Measurements from ENCODE around the gene PPFIA2.

The PPFIA2 gene

GRCh38 chr12:81378601-81379285, 380.4 kb downstream of the PPFIA2 start:
- H3K27ac ChIP-seq: no peak overlapping the region
- no peak for TF ChIP-seq CTCF (conservative IDR thresholded peaks at IDR 0.05)

DNA sequence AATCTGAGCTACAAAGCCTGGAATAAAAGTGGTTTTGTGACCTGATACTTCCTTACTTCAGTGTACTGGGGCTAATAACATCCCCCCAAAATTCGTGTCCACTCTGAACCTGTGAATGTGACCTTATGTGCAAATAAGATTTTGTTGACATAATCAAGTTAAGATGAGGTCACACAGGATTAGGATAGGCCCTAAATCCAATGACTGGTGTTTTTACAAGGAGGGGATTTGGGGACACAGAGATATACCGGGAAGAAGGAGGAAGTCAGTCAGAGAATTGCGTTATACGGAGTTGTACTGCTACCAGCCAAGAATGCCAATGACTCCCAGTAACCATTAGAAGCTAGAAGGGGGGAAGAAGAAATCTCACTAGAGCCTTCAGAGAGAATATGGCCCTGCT, 381.4 kb downstream of the PPFIA2 start:
- H3K27ac ChIP-seq: no peak overlapping the region; the same call in 1 of the 2 replicates
- TF ChIP-seq CTCF (conservative IDR thresholded peaks at IDR 0.05): no peak
- no peak for TF ChIP-seq ZFX (IDR thresholded peaks at IDR 0.05)

DNA sequence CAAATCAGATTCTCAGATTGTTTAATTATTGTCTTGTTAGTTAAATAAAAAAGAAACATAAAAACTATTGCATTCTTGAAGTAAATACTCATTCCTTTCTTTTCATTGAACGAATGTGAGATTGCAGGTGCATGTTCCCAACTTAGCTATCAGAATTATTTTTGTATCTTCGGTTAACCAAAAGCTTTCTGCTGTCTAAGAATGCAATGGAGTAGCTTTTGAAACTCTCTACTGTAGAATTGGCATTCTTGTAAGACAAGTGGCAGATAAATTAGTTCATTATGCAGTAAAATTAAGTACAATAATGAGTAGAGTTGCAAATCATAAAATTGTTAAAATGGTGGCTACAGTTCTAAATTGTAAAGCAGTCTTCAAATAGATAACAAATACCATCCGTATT, 383.2 kb downstream of the PPFIA2 start:
- TF ChIP-seq CTCF (conservative IDR thresholded peaks at IDR 0.05): no peak
- no peak for TF ChIP-seq ZFX (IDR thresholded peaks at IDR 0.05)
- H3K27ac ChIP-seq: no peak overlapping the region

GRCh38 chr12:81370456-81370855, 388.7 kb downstream of the PPFIA2 start:
- TF ChIP-seq CTCF (conservative IDR thresholded peaks at IDR 0.05): no peak
- no peak for TF ChIP-seq ZFX (IDR thresholded peaks at IDR 0.05)
- H3K27ac ChIP-seq: no peak overlapping the region

DNA sequence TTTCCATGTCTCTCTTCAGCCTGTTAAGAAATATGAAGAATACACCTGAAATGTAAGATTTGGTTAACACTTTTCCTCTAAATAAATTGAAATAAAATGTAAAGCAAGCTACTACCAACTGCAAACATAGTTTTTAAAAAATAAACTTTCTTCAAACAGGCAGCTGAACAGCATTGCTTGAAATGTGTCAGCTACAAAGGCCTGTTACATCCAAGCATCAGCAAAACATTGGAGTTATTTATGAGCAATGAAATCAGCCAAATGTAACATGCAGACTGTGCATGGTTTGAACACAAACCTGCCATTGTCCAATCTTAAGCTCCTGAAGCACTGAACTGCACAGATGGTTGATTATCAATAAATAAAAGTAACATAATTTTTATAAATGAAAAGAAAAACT, 390.0 kb downstream of the PPFIA2 start:
- no peak overlapping the region for H3K27ac ChIP-seq
- TF ChIP-seq ZFX (IDR thresholded peaks at IDR 0.05) (no peak), CTCF (conservative IDR thresholded peaks at IDR 0.05) (no peak)

GRCh38 chr12:81365284-81365683, 393.9 kb downstream of the PPFIA2 start:
- TF ChIP-seq CTCF (conservative IDR thresholded peaks at IDR 0.05) (no peak), ZFX (IDR thresholded peaks at IDR 0.05) (no peak)
- no peak overlapping the region for H3K27ac ChIP-seq

GRCh38 chr12:81360916-81361315, 398.2 kb downstream of the PPFIA2 start:
- H3K27ac ChIP-seq: no peak overlapping the region
- TF ChIP-seq ZFX (IDR thresholded peaks at IDR 0.05): no peak
- TF ChIP-seq CTCF (conservative IDR thresholded peaks at IDR 0.05): no peak
